Measurements from ENCODE around the gene COL5A1.

GRCh38 chr9:134661791-134662142 is 20.2 kb downstream of the COL5A1 start:
- TF ChIP-seq POLR2A (IDR thresholded peaks at IDR 0.05) = no peak
- no peak for TF ChIP-seq CTCF (IDR thresholded peaks at IDR 0.05 in 4 of 5, conservative IDR thresholded peaks at IDR 0.05 in 1 of 5)
